Keratinocyte (primary cell): Measurements from ENCODE around the gene CDK14. TPM values are rescaled to one million over a fixed set of nuclear protein-coding genes. Genes with fewer than 3 reads are reported as not detected.

Experiments
- DNase-seq: peaks from one replicate; pipeline ENCODE4 v3.0.0-alpha.2; 2011; ENCODE audit warnings: low read depth, missing footprints, low spot score
- FAIRE-seq: peaks from 2 replicates; lab custom pipeline; 2011; peaks lifted over from hg19 to GRCh38; lab: Jason Lieb, UNC
- H2AFZ ChIP-seq: 2 replicates; pipeline ENCODE4 v1.6.0; 2012; ENCODE audit warnings: low read length, control low read depth, inconsistent platforms; ENCODE audit not compliant: control insufficient read depth
- H3K27ac ChIP-seq: 2 replicates; pipeline ENCODE4 v1.5.1; 2011; ENCODE audit warnings: low read length; ENCODE audit not compliant: control insufficient read depth, insufficient read depth
- H3K27me3 ChIP-seq: 3 replicates; pipeline ENCODE4 v1.6.0; 2011; ENCODE audit warnings: low read length; ENCODE audit not compliant: control insufficient read depth, insufficient read depth; ENCODE audit errors: extremely low read depth
- H3K36me3 ChIP-seq, 2 experiments: 2 replicates in 1 of 2; 3 replicates in 1 of 2; pipeline ENCODE4 v1.5.1; 2011; ENCODE audit warnings: low read length in 2 of 2, mild to moderate bottlenecking in 1 of 2; ENCODE audit not compliant: control insufficient read depth in 2 of 2, insufficient read depth in 2 of 2; ENCODE audit errors: extremely low read depth in 1 of 2
- H3K4me1 ChIP-seq: 3 replicates; pipeline ENCODE4 v1.5.1; 2011; ENCODE audit warnings: low read length; ENCODE audit not compliant: control insufficient read depth, insufficient read depth; ENCODE audit errors: extremely low read depth
- H3K4me2 ChIP-seq: 3 replicates; pipeline ENCODE4 v1.6.0; 2011; ENCODE audit warnings: low read depth, low read length; ENCODE audit not compliant: control insufficient read depth, insufficient read depth; ENCODE audit errors: extremely low read depth
- H3K4me3 ChIP-seq, 3 experiments: fragments of 200-600 bp in 1 of 3; sonication (generic) in 1 of 3; 2 replicates in 2 of 3; 3 replicates in 1 of 3; pipeline ENCODE4 v1.5.1; 2011 to 2016; ENCODE audit warnings: low read length in 3 of 3, mild to moderate bottlenecking in 3 of 3, control low read depth in 2 of 3, inconsistent platforms in 1 of 3, low read depth in 1 of 3, mixed read lengths in 1 of 3, mixed run types in 1 of 3, moderate library complexity in 1 of 3; ENCODE audit not compliant: control insufficient read depth in 2 of 3, insufficient read depth in 2 of 3; ENCODE audit errors: extremely low read depth in 1 of 3
- H3K79me2 ChIP-seq: 2 replicates; pipeline ENCODE4 v1.6.0; 2012; ENCODE audit warnings: low read length; ENCODE audit not compliant: control insufficient read depth, insufficient read depth
- H3K9ac ChIP-seq: 3 replicates; pipeline ENCODE4 v1.6.0; 2011; ENCODE audit warnings: low read length; ENCODE audit not compliant: control insufficient read depth, insufficient read depth; ENCODE audit errors: extremely low read depth
- H3K9me1 ChIP-seq: 3 replicates; pipeline ENCODE4 v1.6.0; 2011; ENCODE audit warnings: low read length; ENCODE audit not compliant: control insufficient read depth, insufficient read depth; ENCODE audit errors: extremely low read depth
- H3K9me3 ChIP-seq: 2 replicates; pipeline ENCODE4 v1.5.1; 2012; ENCODE audit warnings: low read depth, low read length; ENCODE audit not compliant: control insufficient read depth
- H4K20me1 ChIP-seq: 3 replicates; pipeline ENCODE4 v1.6.0; 2011; ENCODE audit warnings: low read length; ENCODE audit not compliant: control insufficient read depth, insufficient read depth; ENCODE audit errors: extremely low read depth
- CTCF ChIP-seq, 3 experiments: IDR thresholded peaks in 1 of 3; conservative IDR thresholded peaks in 1 of 3; optimal IDR thresholded peaks in 1 of 3; 2 replicates in 2 of 3; 3 replicates in 1 of 3; pipeline versions ENCODE3 to v1.5.1; 2011; ENCODE audit warnings: low read length in 3 of 3, mild to moderate bottlenecking in 3 of 3, moderate library complexity in 2 of 3, control low read depth in 1 of 3, inconsistent platforms in 1 of 3; ENCODE audit not compliant: insufficient read depth in 2 of 3; ENCODE audit errors: extremely low read depth in 1 of 3
- EZH2 ChIP-seq: IDR thresholded peaks from one replicate; pipeline ENCODE4 v1.6.1; 2012; ENCODE audit warnings: inconsistent platforms, mild to moderate bottlenecking, low read length, moderate library complexity
- dilution Hi-C: fragments of 300-500 bp; cut with MboI; formaldehyde crosslinking; loops from one replicate; pipeline ENCODE4 v1.7.0; 2020; ENCODE audit warnings: low sequenced_read_pairs; ENCODE audit not compliant: extremely low pct_ligation_motif_present
- polyA plus RNA-seq, 5 experiments: library from polyadenylated mRNA; depleted of rRNA in 3 of 5; stranded (reverse) in 3 of 5; stranded (forward) in 1 of 5; unstranded in 1 of 5; fragments of >200 nt; gene quantifications; 1 replicate in 1 of 5; 2 replicates in 3 of 5; 3 replicates in 1 of 5; pipeline versions ENCODE4 v1.2.1 to v1.2.3, GENCODE V29; 2011 to 2012; ENCODE audit warnings: missing spikeins in 2 of 5, low read depth in 1 of 5, low replicate concordance in 1 of 5

The CDK14 gene
- polyA plus RNA-seq, 1 donor (not counting 4 experiments of a cell fraction or from before 2014, with no cell fraction given) = 4.0 TPM

- H3K4me1 ChIP-seq = no peaks in the 10 kb centered on the region
- no peaks in the 10 kb centered on the region for H3K27me3 ChIP-seq
- no peak for DNase-seq
- dilution Hi-C loops = no loop called here
- no peak overlapping the region for H3K4me3 ChIP-seq
- H3K9me3 ChIP-seq = no peaks in the 10 kb centered on the region
- H3K79me2 ChIP-seq = no peaks in the 10 kb centered on the region
- TF ChIP-seq EZH2 (no peak), CTCF (optimal IDR thresholded peaks at IDR 0.05 in 1 of 3, IDR thresholded peaks at IDR 0.05 in 1 of 3, conservative IDR thresholded peaks at IDR 0.05 in 1 of 3; ENCODE audit: extremely low read depth in 1 of 3, insufficient read depth in 2 of 3, low read length in 3 of 3) (no peak)
- no peak overlapping the region for H3K9ac ChIP-seq
- H3K4me2 ChIP-seq = no peak overlapping the region
- H2AFZ ChIP-seq = no peak overlapping the region
- no peaks in the 10 kb centered on the region for H3K36me3 ChIP-seq
- H4K20me1 ChIP-seq = no peaks in the 10 kb centered on the region
- no peak for FAIRE-seq
- H3K27ac ChIP-seq = no peak overlapping the region
- no peaks in the 10 kb centered on the region for H3K9me1 ChIP-seq
Observed at GRCh38 chr7:90933984-90934383, 337.9 kb downstream of the CDK14 start.

- Histone ChIP-seq H4K20me1 (no peaks in the 10 kb centered on the region), H3K79me2 (no peaks in the 10 kb centered on the region), H3K4me2 (no peak overlapping the region), H3K27me3 (no peaks in the 10 kb centered on the region), H3K27ac (no peak overlapping the region), H3K4me1 (no peaks in the 10 kb centered on the region), H3K36me3 (no peaks in the 10 kb centered on the region), H2AFZ (no peak overlapping the region), H3K9me1 (no peaks in the 10 kb centered on the region), H3K9me3 (no peaks in the 10 kb centered on the region), H3K4me3 (no peak overlapping the region), H3K9ac (no peak overlapping the region)
- dilution Hi-C loops = no loop called here
- TF ChIP-seq CTCF (optimal IDR thresholded peaks at IDR 0.05 in 1 of 3, IDR thresholded peaks at IDR 0.05 in 1 of 3, conservative IDR thresholded peaks at IDR 0.05 in 1 of 3; ENCODE audit: extremely low read depth in 1 of 3, insufficient read depth in 2 of 3, low read length in 3 of 3) = no peak
- no peak for TF ChIP-seq EZH2
- FAIRE-seq = no peak
- DNase-seq = no peak
Observed at GRCh38 chr7:90938371-90938770, 342.2 kb downstream of the CDK14 start.
